Measurements from ENCODE around the gene MAP7.

MAP7 gene

GRCh38 chr6:136429264-136430065, 120.8 kb downstream of the MAP7 start:
- DNase-seq (no peak), ATAC-seq (no peak)
- H3K9me3 Mint-ChIP-seq = no peaks in the 10 kb centered on the region
- peaks cover 3% of the 10 kb centered on the region for H3K27me3 Mint-ChIP-seq
- no peaks in the 10 kb centered on the region for H3K36me3 Mint-ChIP-seq (ENCODE audit: low read depth)
- H3K4me3 Mint-ChIP-seq = no peak overlapping the region
- no peaks in the 10 kb centered on the region for H3K4me1 Mint-ChIP-seq
- H3K27ac Mint-ChIP-seq = no peak overlapping the region

DNA sequence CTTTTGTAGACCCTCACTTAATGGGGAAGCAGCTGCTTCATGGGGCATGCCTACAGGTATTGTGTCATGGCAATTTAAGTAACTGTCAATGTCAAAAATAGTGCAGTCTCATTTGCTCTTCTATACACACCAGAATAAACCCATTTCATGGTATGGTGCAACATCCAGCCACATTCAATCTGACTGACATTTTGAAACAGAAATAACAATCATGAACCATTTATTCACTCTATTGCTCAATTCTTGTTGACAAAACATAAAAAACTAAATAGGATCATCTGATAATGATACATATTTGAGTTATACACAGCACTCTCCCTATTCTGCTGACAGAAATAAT, 122.9 kb downstream of the MAP7 start:
- H3K4me3 Mint-ChIP-seq = no peak overlapping the region
- H3K9me3 Mint-ChIP-seq = no peaks in the 10 kb centered on the region
- H3K4me1 Mint-ChIP-seq = no peaks in the 10 kb centered on the region
- no peak overlapping the region for H3K27ac Mint-ChIP-seq
- H3K36me3 Mint-ChIP-seq (ENCODE audit: low read depth) = no peaks in the 10 kb centered on the region
- peaks cover 3% of the 10 kb centered on the region for H3K27me3 Mint-ChIP-seq
- ATAC-seq (no peak), DNase-seq (no peak)

DNA sequence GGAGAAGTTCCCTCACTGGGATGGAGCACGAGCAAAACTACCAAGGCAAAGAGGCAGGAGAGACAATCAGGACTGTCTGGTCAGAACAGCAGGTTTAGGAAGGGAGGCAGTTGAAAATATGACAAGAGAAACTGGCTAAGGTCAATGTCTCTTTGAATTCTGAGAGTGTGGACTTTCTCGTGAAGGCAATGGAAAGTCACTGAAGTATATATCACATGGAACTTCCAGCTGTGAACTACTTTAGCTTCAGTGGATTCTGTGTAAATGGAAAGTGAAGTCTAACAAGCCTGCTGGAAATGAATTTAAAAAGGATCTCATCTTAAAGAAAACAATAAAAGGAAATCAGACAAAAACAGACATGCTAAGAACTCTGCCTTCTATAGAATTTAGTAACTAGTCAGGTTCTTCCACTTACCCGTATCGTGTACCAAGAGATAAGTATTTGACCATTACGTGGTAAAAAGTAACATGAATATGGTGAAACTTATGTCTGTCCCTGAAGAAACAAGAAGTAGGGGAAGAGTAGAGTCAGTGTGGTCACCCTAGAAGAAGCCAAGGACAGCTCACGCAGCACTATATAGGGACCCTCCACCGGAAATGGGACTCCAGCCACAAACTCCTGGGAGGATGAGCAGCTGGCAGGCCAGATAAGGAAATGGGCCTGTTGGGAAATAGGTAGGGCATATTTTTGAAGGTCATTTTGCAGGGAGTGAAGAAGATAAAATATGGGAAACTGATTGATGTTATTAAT, 123.4 kb downstream of the MAP7 start:
- Mint-ChIP-seq H3K27ac (no peak overlapping the region), H3K27me3 (peaks cover 3% of the 10 kb centered on the region), H3K4me3 (no peak overlapping the region), H3K9me3 (no peaks in the 10 kb centered on the region), H3K36me3 (ENCODE audit: low read depth) (no peaks in the 10 kb centered on the region), H3K4me1 (no peaks in the 10 kb centered on the region)
- DNase-seq (no peak), ATAC-seq (no peak)

DNA sequence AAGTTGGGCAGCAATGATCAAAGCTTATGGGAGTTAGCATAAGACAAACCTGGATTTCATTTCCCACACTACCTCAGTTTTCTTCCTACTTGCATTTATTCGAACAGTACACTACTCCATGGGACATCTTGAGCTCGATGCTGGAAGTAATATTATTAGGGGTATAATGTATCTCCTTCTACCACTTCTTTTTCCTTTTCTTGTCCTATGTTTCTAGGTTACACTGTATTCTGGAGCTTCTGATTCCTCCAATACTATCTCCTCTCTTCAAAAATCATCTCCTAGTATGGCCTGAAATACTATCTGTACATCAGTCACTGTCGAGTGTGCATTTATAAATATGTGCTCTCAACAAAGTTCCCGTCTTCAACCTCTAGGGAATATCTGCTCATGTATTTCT, 124.4 kb downstream of the MAP7 start:
- Mint-ChIP-seq H3K9me3 (no peaks in the 10 kb centered on the region), H3K27me3 (peaks cover 2% of the 10 kb centered on the region), H3K27ac (no peak overlapping the region), H3K36me3 (ENCODE audit: low read depth) (no peaks in the 10 kb centered on the region), H3K4me3 (no peak overlapping the region), H3K4me1 (no peaks in the 10 kb centered on the region)
- no peak for ATAC-seq
- no peak for DNase-seq

GRCh38 chr6:136424901-136425300, 125.3 kb downstream of the MAP7 start:
- ATAC-seq (no peak), DNase-seq (no peak)
- H3K4me3 Mint-ChIP-seq = no peak overlapping the region
- no peaks in the 10 kb centered on the region for H3K36me3 Mint-ChIP-seq (ENCODE audit: low read depth)
- H3K4me1 Mint-ChIP-seq = no peaks in the 10 kb centered on the region
- no peak overlapping the region for H3K27ac Mint-ChIP-seq
- H3K9me3 Mint-ChIP-seq = no peaks in the 10 kb centered on the region
- no peaks in the 10 kb centered on the region for H3K27me3 Mint-ChIP-seq

DNA sequence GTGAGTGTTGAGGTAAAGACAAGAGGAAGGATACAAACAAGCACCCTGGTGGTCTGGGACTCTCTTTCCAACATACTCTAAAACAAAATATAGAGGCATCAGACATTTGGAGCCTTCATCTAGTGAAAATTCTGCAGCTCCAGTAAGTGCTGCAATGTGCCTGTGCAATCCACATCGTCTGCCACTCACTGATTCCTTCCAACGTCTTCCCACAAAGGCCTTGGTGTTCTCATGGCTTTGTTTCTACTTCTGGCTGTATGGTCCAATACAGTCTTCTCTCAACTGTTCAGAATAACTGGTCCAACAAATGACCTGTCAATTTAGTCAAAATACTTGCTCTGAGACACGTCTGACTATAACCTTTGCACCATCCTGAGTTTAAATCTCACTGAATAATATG, 125.8 kb downstream of the MAP7 start:
- H3K36me3 Mint-ChIP-seq (ENCODE audit: low read depth) = no peaks in the 10 kb centered on the region
- H3K4me3 Mint-ChIP-seq = no peak overlapping the region
- ATAC-seq (no peak), DNase-seq (no peak)
- H3K4me1 Mint-ChIP-seq = no peaks in the 10 kb centered on the region
- no peaks in the 10 kb centered on the region for H3K9me3 Mint-ChIP-seq
- no peaks in the 10 kb centered on the region for H3K27me3 Mint-ChIP-seq
- no peak overlapping the region for H3K27ac Mint-ChIP-seq

DNA sequence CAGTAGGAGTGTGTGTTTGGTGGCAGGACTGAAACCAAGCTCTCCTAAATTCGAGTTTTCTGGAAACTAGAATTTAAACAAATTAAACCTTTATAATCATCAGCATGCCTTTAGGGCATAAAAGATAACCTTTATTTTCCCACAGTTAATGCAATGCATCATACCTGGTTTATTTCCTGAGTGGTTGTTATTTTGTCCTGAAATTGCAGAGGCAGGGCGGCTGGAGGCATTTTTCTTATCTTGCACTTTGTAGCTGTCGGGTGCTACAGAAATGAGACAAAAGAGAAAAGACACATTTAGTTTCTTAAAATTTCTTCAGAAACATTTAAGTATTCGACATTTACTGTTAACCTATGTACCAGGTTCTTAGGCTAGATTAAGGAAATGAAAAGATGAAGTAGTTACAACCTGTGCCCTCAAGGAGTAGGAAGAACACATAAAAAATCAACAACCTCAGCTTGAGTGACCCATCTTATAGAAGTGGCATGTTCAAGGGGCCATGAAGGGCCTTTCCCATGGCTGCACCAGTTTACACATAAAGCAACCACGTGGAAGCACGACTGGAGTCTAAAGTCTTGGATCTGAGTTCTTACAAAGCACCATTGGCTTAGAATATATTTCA, 128.6 kb downstream of the MAP7 start:
- ATAC-seq (no peak), DNase-seq (no peak)
- no peak overlapping the region for H3K4me3 Mint-ChIP-seq
- no peaks in the 10 kb centered on the region for H3K4me1 Mint-ChIP-seq
- no peaks in the 10 kb centered on the region for H3K27me3 Mint-ChIP-seq
- no peaks in the 10 kb centered on the region for H3K9me3 Mint-ChIP-seq
- H3K27ac Mint-ChIP-seq = no peak overlapping the region
- no peaks in the 10 kb centered on the region for H3K36me3 Mint-ChIP-seq (ENCODE audit: low read depth)

GRCh38 chr6:136420853-136421252, 129.4 kb downstream of the MAP7 start:
- Mint-ChIP-seq H3K36me3 (ENCODE audit: low read depth) (no peaks in the 10 kb centered on the region), H3K4me1 (no peaks in the 10 kb centered on the region)
- ATAC-seq = no peak

GRCh38 chr6:136415351-136416007, 134.7 kb downstream of the MAP7 start:
- no peak for DNase-seq
- no peak overlapping the region for H3K4me3 Mint-ChIP-seq
- H3K36me3 Mint-ChIP-seq (ENCODE audit: low read depth) = no peaks in the 10 kb centered on the region
- H3K27me3 Mint-ChIP-seq = no peaks in the 10 kb centered on the region
- H3K9me3 Mint-ChIP-seq = no peaks in the 10 kb centered on the region
- ATAC-seq = no peak
- H3K27ac Mint-ChIP-seq = no peak overlapping the region
- no peaks in the 10 kb centered on the region for H3K4me1 Mint-ChIP-seq

More at GRCh38 chr6:136420853-136421252, 129.4 kb downstream of the MAP7 start:
- no peak for DNase-seq
- Mint-ChIP-seq H3K27me3 (no peaks in the 10 kb centered on the region), H3K4me3 (no peak overlapping the region), H3K9me3 (no peaks in the 10 kb centered on the region), H3K27ac (no peak overlapping the region)

GRCh38 chr6:136412410-136412809, 137.8 kb downstream of the MAP7 start:
- no peaks in the 10 kb centered on the region for H3K4me1 Mint-ChIP-seq
- no peak overlapping the region for H3K4me3 Mint-ChIP-seq
- no peaks in the 10 kb centered on the region for H3K36me3 Mint-ChIP-seq (ENCODE audit: low read depth)
- ATAC-seq = no peak
- H3K27me3 Mint-ChIP-seq = no peaks in the 10 kb centered on the region
- H3K9me3 Mint-ChIP-seq = no peaks in the 10 kb centered on the region
- H3K27ac Mint-ChIP-seq = no peak overlapping the region
- DNase-seq = no peak

- no peak overlapping the region for H3K27ac Mint-ChIP-seq
- no peaks in the 10 kb centered on the region for H3K4me1 Mint-ChIP-seq
- H3K27me3 Mint-ChIP-seq = no peaks in the 10 kb centered on the region
- no peak for ATAC-seq
- DNase-seq = no peak
- no peak overlapping the region for H3K4me3 Mint-ChIP-seq
- no peaks in the 10 kb centered on the region for H3K9me3 Mint-ChIP-seq
- no peaks in the 10 kb centered on the region for H3K36me3 Mint-ChIP-seq (ENCODE audit: low read depth)
Observed at GRCh38 chr6:136411453-136412354, 138.5 kb downstream of the MAP7 start.

DNA sequence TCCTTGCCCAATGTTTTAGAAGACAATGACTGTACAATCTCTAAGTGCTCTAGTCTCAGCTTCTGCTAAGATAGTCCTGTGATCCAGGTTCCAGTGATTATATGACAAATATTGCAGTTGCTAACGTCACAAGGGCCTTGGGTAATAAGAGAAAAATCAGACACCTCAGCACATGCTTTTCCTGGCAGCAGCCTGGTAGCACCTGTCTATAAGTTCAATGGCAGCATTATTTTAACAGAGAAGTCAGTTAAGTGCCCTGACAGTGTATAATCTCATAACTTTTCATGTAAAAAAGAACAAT, 139.2 kb downstream of the MAP7 start:
- Mint-ChIP-seq H3K4me3 (no peak overlapping the region), H3K4me1 (no peaks in the 10 kb centered on the region), H3K36me3 (ENCODE audit: low read depth) (no peaks in the 10 kb centered on the region), H3K27ac (no peak overlapping the region), H3K9me3 (no peaks in the 10 kb centered on the region), H3K27me3 (peaks cover 4% of the 10 kb centered on the region)
- ATAC-seq = no peak
- no peak for DNase-seq

GRCh38 chr6:136410201-136411024, 139.8 kb downstream of the MAP7 start:
- peaks cover 6% of the 10 kb centered on the region for H3K27me3 Mint-ChIP-seq
- no peaks in the 10 kb centered on the region for H3K4me1 Mint-ChIP-seq
- DNase-seq (no peak), ATAC-seq (no peak)
- H3K27ac Mint-ChIP-seq = no peak overlapping the region
- no peaks in the 10 kb centered on the region for H3K36me3 Mint-ChIP-seq (ENCODE audit: low read depth)
- H3K4me3 Mint-ChIP-seq = no peak overlapping the region
- H3K9me3 Mint-ChIP-seq = no peaks in the 10 kb centered on the region
